HEK293 (cell line): ENCODE data around the gene CITED4.

Experiments used
- HOXA7 ChIP-seq: sonication (generic); formaldehyde crosslinking; IDR thresholded peaks from 2 replicates; pipeline ENCODE4 v1.8.1; 2022; ENCODE audit warnings: missing genetic modification reagents, borderline replicate concordance
- MYNN ChIP-seq: fragments of 450-650 bp; formaldehyde crosslinking; IDR thresholded peaks from 2 replicates; pipeline ENCODE4 v1.5.1; 2016; ENCODE audit warnings: missing biosample characterization, missing genetic modification characterization, borderline replicate concordance
- PATZ1 ChIP-seq: fragments of 450-650 bp; formaldehyde crosslinking; IDR thresholded peaks from 2 replicates; pipeline ENCODE4 v1.5.1; 2016; ENCODE audit warnings: missing biosample characterization, missing genetic modification characterization
- SP2 ChIP-seq: fragments of 450-650 bp; formaldehyde crosslinking; IDR thresholded peaks from 2 replicates; pipeline ENCODE4 v1.5.1; 2016; ENCODE audit warnings: missing biosample characterization, missing genetic modification characterization
- TRIM28 ChIP-seq: IDR thresholded peaks from 2 replicates; pipeline ENCODE4 v1.6.1; 2011; ENCODE audit warnings: low read length, control low read depth, borderline replicate concordance
- ZFP41 ChIP-seq: fragments of 450-650 bp; formaldehyde crosslinking; IDR thresholded peaks from 2 replicates; pipeline ENCODE4 v1.5.1; 2016; ENCODE audit warnings: missing biosample characterization, missing genetic modification characterization, borderline replicate concordance
- ZNF223 ChIP-seq: fragments of 450-650 bp; formaldehyde crosslinking; IDR thresholded peaks from 2 replicates; pipeline ENCODE4 v1.5.1; 2016; ENCODE audit warnings: missing biosample characterization, missing genetic modification characterization
- ZNF423 ChIP-seq: fragments of 450-650 bp; formaldehyde crosslinking; IDR thresholded peaks from 2 replicates; pipeline ENCODE4 v1.5.1; 2016; ENCODE audit warnings: missing biosample characterization, missing genetic modification characterization
- TF ChIP-seq, protein P1 (sequence below): fragments of 450-650 bp; formaldehyde crosslinking; optimal IDR thresholded peaks from 2 replicates; pipeline ENCODE3; 2016; ENCODE audit warnings: missing biosample characterization, mild to moderate bottlenecking, missing genetic modification characterization
- TF ChIP-seq, protein P2 (sequence below): fragments of 450-650 bp; formaldehyde crosslinking; IDR thresholded peaks from 2 replicates; pipeline ENCODE4 v1.5.1; 2016; ENCODE audit warnings: missing biosample characterization, missing genetic modification characterization
- TF ChIP-seq, protein P3 (sequence below): fragments of 450-650 bp; formaldehyde crosslinking; IDR thresholded peaks from 2 replicates; pipeline ENCODE4 v1.5.1; 2016; ENCODE audit warnings: missing biosample characterization, missing genetic modification characterization, borderline replicate concordance

- TF ChIP-seq SP2 (tag by site-specific recombination) (no peak), MYNN (tag by site-specific recombination) (no peak), ZNF223 (tag by site-specific recombination) (no peak), HOXA7 (CRISPR knock-in tag) (no peak), PATZ1 (tag by site-specific recombination) (no peak), ZNF423 (no peak), ZFP41 (tag by site-specific recombination) (no peak), TRIM28 (no peak)
- TF ChIP-seq, protein P1, sequence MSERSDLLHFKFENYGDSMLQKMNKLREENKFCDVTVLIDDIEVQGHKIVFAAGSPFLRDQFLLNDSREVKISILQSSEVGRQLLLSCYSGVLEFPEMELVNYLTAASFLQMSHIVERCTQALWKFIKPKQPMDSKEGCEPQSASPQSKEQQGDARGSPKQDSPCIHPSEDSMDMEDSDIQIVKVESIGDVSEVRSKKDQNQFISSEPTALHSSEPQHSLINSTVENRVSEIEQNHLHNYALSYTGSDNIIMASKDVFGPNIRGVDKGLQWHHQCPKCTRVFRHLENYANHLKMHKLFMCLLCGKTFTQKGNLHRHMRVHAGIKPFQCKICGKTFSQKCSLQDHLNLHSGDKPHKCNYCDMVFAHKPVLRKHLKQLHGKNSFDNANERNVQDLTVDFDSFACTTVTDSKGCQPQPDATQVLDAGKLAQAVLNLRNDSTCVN (tag by site-specific recombination) = no peak
- TF ChIP-seq, protein P2, sequence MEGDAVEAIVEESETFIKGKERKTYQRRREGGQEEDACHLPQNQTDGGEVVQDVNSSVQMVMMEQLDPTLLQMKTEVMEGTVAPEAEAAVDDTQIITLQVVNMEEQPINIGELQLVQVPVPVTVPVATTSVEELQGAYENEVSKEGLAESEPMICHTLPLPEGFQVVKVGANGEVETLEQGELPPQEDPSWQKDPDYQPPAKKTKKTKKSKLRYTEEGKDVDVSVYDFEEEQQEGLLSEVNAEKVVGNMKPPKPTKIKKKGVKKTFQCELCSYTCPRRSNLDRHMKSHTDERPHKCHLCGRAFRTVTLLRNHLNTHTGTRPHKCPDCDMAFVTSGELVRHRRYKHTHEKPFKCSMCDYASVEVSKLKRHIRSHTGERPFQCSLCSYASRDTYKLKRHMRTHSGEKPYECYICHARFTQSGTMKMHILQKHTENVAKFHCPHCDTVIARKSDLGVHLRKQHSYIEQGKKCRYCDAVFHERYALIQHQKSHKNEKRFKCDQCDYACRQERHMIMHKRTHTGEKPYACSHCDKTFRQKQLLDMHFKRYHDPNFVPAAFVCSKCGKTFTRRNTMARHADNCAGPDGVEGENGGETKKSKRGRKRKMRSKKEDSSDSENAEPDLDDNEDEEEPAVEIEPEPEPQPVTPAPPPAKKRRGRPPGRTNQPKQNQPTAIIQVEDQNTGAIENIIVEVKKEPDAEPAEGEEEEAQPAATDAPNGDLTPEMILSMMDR (tag by site-specific recombination) = no peak
- TF ChIP-seq, protein P3, sequence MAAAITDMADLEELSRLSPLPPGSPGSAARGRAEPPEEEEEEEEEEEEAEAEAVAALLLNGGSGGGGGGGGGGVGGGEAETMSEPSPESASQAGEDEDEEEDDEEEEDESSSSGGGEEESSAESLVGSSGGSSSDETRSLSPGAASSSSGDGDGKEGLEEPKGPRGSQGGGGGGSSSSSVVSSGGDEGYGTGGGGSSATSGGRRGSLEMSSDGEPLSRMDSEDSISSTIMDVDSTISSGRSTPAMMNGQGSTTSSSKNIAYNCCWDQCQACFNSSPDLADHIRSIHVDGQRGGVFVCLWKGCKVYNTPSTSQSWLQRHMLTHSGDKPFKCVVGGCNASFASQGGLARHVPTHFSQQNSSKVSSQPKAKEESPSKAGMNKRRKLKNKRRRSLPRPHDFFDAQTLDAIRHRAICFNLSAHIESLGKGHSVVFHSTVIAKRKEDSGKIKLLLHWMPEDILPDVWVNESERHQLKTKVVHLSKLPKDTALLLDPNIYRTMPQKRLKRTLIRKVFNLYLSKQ = no peak
These were observed 11.8 kb upstream of the CITED4 start for GRCh38 chr1:40873863-40874472.
